AG09309 (cell line): ENCODE data around the gene STX11.

Experiments
- DNase-seq: peaks from one replicate; pipeline ENCODE4 v3.0.0-alpha.2; 2010; ENCODE audit warnings: low read depth
- H3K4me3 ChIP-seq: 2 replicates; pipeline ENCODE4 v1.5.1; 2011; ENCODE audit warnings: mild to moderate bottlenecking, low read depth, low read length, moderate library complexity; ENCODE audit not compliant: control insufficient read depth
- TF ChIP-seq, protein P1 (sequence below): IDR thresholded peaks from 2 replicates; pipeline ENCODE4 v1.5.1; 2011; ENCODE audit warnings: mild to moderate bottlenecking, low read depth, low read length, inconsistent platforms; ENCODE audit not compliant: insufficient read depth, control insufficient read depth; ENCODE audit errors: missing control alignments

STX11 gene

GRCh38 chr6:144155529-144155928 is 5.2 kb downstream of the STX11 start:
- no peak for DNase-seq
- TF ChIP-seq, protein P1, sequence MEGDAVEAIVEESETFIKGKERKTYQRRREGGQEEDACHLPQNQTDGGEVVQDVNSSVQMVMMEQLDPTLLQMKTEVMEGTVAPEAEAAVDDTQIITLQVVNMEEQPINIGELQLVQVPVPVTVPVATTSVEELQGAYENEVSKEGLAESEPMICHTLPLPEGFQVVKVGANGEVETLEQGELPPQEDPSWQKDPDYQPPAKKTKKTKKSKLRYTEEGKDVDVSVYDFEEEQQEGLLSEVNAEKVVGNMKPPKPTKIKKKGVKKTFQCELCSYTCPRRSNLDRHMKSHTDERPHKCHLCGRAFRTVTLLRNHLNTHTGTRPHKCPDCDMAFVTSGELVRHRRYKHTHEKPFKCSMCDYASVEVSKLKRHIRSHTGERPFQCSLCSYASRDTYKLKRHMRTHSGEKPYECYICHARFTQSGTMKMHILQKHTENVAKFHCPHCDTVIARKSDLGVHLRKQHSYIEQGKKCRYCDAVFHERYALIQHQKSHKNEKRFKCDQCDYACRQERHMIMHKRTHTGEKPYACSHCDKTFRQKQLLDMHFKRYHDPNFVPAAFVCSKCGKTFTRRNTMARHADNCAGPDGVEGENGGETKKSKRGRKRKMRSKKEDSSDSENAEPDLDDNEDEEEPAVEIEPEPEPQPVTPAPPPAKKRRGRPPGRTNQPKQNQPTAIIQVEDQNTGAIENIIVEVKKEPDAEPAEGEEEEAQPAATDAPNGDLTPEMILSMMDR = no peak
- no peak overlapping the region for H3K4me3 ChIP-seq

DNA sequence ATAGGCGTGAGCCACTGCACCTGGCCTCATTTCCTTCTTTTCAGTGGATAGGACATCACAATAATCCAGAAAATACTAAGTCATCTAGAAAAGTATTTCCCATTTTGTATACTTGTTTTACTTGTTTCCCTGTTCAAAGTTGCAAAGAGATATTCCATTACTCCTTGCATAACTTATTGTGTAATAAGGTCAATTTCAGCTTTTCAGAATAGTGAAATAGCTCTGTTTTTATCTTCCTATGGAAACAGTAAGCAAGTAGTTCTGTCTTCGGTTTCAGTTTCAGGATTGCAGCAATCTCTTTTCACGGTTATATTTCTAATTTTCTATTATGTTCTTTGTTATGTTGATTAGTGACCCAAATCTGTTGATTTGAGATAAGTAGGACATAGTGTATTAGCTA is 6.0 kb downstream of the STX11 start:
- no peak overlapping the region for H3K4me3 ChIP-seq
- TF ChIP-seq, protein P1 = no peak
- DNase-seq = peak; percentile 25

- TF ChIP-seq, protein P1 = no peak
- DNase-seq = no peak
- H3K4me3 ChIP-seq = no peak overlapping the region
Measured at GRCh38 chr6:144156991-144157390, 6.7 kb downstream of the STX11 start.

GRCh38 chr6:144158133-144158532 is 7.8 kb downstream of the STX11 start:
- DNase-seq = peak; percentile 89
- TF ChIP-seq, protein P1 = no peak
- no peak overlapping the region for H3K4me3 ChIP-seq

GRCh38 chr6:144159223-144159622 is 8.9 kb downstream of the STX11 start:
- H3K4me3 ChIP-seq = no peak overlapping the region
- DNase-seq = no peak
- TF ChIP-seq, protein P1 = no peak

GRCh38 chr6:144159742-144160141 is 9.4 kb downstream of the STX11 start:
- TF ChIP-seq, protein P1 = no peak
- DNase-seq = no peak
- H3K4me3 ChIP-seq = no peak overlapping the region

- H3K4me3 ChIP-seq = no peak overlapping the region
- DNase-seq = no peak
- TF ChIP-seq, protein P1 = no peak
Measured at GRCh38 chr6:144160431-144161005, 10.2 kb downstream of the STX11 start.
